SW 1271 (cell line): ENCODE results near the gene GCC2.
"Not testable (repeated sequence)": the region's sequence is repeated elsewhere in the genome, so short reads cannot be mapped to it uniquely, and the experiment has no call there.

Experiments used
- DNase-seq, 2 experiments: peaks; one replicate each; lab custom pipeline; 2025; lab: John Stamatoyannopoulos, UW

The GCC2 gene

DNA sequence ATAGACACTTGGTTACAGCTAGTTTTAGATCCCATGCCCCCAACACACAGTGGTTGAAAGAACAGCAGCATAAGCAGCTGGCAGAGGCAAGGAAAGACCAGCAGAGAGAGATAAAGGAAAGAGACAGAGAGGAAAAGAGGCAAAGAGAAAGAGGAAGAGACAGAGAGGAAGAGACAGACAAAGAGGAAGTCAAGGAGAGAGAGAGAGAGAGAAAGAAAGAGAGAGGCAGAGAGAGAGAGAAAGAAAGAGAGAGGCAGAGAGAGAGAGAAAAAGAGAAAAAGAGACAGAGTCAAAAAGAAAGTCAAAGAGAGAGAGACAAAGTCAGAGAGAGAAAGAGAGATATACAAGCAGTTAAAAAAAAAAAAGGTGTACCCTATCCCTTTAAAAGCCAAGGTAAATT is 76.3 kb downstream of the GCC2 start:
- not testable (repeated sequence) for DNase-seq

DNA sequence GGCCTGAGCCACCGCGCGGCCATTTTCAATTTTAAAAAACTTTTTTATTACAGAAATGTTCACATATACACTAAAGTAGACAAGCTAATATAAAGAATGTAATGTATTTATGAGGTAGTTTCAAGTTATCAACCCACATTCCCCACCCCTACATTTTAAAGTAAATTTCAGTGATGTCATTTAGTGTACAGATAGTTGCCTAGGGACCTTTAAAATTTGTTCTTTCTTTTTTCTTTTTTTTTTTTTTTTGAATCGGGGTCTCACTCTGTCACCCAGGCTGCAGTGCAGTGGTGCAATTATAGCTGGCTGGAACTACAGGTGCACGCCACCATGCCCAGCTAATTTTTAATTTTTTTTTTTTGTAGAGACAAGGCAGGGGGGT is 82.7 kb downstream of the GCC2 start:
- DNase-seq = no peak

DNA sequence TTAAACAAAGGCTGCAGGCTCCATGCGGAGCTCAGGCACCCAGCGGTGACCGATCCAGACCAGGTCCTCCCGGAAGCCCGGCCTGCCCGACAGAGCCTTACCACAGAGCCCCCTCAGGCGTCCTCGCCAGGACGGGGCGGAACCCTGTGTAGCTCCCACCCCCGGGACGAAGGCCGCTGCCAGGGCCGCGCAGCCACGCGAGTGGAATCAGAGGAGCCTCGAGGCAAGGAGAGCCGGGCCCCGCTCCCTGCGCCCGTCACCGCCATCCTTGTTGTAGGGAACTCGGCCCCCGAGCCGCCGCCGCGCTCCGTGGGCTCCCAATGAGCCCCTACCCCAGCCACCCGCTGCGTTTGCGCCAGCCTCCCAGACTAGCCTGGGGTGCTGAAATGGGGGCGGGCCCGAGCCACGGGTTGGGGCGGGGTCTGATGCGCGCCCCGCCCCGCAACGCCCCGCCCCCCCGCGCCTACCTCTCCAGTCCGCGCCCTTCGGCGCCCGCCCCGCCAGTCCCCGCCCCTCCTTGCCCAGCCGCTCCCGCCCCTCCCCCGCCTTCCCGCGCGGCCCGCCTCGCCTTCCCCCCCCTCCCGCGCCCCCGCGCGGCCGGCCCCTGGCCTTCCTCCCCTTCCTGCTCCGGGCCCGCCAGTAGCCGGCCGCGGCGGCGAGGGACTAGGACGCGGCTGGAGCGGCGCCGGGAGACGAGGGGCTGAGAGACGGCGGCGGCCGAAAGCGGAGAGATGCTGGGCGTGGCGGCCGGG is 85.0 kb downstream of the GCC2 start, which contains the start of gene LIMS1:
Gene LIMS1 (plus strand): TSS at position 639 of the 752 bp plus-strand sequence. CDS start 93 bp downstream, at position 732.
- peak; percentile 78 to 90 for DNase-seq

DNA sequence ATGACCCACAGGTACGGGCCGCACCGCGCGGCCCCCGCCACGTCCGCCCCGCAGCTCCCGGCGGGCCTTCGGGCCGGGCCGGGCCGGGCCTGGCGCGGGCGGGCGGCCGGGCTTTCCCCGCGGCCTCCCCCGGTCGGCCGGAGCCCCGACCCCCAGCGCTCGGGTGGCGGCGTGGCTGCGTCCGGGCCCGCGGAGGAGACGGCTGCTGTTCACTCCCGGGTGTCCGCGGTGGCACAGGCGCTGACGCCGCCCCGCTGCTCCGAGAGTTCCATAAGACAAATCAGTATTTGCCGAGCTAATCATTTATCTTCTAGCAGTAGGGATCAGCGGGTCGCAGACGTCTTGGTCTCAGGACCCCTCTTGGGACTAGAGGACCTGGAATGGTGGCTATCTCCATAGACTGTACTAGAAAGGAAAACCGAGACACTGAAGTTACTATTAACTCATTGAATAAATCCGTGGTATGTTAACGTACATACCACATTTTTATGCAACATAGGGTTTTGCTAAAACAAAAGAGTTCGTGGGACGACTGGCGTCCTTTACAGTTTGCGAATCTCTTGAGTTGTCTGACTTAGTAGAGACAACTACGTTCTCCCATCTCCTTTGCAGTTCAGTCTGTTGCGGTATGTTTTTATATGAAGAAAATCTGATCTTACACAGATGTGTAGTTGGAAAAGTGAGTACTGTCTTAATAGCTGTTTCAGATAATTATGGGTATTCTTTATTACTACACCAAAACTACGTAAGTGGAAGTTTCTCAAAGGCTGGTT is 85.8 kb downstream of the GCC2 start:
- peak in 1 of 2 experiments; percentile 42 for DNase-seq

DNA sequence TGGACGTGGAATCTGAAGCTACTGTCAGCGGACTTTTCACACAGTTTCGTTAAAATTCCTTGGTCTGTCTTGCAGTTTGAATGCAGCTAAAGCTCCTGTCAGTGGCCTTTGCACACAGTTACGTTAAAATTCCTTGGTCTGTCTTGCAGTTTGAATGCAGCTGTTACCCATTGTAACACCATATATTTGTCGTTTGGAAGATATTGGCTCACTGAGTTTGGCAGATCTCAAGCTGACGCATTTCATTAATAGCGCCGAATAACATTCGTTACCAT is 86.3 kb downstream of the GCC2 start:
- no peak for DNase-seq

DNA sequence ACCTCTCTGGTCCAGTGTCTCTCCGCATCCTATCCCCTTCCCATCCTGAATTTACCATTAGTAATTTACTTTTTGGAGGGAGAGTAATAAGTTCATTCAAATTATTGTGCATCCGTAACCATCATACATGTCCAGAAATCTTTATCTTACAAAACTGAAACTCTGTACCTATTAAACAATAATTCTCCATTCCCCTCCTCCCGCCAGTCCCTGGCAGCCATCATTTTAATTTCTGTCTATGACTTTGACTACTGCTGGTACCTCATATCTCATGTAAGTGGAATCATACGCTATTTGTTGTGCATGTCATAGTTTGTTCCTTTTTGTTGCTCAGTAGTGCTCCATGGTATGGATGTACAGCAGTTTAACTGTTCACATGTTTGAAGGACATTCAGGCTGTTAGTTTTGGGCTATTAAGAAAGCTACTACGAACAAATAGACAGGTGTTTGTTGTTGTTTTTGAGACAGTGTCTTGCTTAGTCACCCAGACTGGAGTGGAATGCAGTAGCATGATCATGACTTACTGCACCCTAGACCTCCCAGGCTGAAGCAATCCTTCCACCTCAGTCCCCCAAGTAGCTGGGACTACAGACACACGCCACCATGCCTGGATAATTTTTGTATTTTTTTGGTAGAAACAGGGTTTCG is 87.3 kb downstream of the GCC2 start:
- no peak for DNase-seq

DNA sequence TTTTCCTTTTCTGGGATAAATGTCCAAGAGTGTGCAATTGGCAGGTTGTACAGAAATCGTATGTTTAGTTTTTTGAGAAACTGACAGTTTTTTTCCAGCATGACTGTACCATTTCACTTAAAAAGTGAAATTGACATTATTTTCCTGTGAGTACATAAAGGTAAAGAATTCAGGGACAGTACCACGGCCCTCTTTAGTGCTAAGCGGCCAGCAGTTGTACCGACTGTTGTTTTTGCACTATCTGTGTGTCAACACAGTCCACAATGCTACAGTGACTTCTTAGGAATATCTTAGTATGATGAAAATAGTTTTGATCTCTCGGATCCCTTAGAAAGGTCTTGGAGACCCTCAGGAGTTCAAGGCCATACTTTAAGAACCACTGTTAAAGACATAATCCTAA is 87.9 kb downstream of the GCC2 start:
- DNase-seq = no peak

DNA sequence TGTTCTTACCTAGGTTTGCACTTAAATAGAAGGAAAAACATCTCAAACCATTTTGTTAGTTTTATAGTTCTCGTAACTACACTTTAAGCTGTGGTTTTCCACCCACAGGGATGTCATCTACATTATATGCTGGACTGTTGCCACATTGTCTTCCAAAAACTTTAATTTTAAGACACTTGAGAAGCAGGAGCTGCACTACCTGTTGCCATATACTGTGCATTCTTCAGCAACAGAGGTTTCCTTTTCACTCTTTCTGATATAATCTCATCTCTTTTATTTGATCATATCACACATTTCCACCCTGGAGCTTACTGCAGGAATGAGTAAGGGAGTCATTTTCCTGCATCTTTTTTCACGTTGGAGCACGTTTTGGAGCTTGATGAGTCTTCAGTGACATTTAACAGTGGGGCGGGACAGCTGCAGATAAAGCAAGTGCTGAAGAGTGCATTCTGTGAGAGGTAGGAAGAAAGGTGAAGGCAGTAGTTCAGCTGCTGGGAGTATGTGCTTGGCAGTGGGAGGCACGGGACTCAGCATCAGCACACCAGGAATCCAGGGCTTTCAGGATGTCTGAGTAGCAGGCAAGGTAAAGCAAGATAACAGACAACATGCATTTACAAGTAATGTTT is 89.1 kb downstream of the GCC2 start:
- no peak for DNase-seq

DNA sequence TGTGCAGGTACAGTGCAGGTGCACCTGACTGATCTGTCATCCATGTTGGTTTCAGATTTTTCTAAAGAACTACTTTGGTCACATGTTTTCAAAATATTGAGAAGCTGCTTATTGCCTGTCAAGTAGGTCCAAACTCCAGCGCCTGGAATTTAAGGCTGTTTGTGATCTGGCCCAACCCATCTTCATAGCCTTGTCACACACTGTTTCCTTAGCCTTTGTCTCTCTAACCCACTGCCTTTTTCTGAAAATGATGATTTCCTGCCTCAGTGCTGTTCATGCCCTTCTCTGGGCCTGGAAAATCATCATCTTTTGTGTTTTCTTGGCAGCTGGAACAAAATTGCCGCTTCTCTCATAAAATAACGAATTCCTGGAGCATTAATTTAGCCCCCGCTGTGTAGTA is 92.4 kb downstream of the GCC2 start:
- no peak for DNase-seq

DNA sequence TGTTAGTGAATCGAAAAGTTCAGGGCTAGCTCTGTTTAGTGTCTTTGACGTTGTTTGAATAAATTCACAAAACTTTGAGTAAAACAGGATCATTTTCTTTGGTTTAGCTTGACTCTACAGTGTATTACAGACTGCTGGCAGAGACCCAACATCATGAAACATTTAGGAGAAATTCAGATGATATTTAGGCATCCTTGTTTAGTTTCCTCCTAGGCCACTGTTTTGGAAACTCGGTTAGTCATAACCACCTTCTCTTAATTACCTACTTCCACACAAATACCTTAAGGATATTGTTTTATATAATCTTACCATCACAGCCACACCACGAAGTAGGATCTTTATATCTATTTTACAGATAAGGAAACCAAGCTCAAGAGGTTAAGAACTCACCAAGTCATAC is 93.1 kb downstream of the GCC2 start:
- DNase-seq = peak in 1 of 2 experiments; percentile 16

DNA sequence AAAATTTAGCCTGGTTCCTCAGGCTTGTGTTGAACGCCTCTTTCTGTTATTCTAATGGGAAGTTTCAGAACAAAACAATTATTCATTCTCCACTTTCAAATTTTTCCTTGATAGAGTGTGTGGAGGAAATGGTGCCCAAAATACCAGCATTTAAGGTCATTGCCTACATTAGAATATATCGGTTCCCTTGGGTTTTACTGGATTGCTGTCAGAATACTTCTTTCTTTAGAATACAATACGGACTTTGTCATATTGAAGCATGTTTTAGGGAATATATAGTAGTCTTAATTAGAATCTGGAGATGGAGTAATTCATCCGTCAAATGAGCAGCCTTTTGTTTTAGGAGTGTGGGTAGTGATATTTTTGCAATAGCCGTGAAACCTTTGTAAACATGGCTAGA is 98.6 kb downstream of the GCC2 start:
- no peak for DNase-seq

DNA sequence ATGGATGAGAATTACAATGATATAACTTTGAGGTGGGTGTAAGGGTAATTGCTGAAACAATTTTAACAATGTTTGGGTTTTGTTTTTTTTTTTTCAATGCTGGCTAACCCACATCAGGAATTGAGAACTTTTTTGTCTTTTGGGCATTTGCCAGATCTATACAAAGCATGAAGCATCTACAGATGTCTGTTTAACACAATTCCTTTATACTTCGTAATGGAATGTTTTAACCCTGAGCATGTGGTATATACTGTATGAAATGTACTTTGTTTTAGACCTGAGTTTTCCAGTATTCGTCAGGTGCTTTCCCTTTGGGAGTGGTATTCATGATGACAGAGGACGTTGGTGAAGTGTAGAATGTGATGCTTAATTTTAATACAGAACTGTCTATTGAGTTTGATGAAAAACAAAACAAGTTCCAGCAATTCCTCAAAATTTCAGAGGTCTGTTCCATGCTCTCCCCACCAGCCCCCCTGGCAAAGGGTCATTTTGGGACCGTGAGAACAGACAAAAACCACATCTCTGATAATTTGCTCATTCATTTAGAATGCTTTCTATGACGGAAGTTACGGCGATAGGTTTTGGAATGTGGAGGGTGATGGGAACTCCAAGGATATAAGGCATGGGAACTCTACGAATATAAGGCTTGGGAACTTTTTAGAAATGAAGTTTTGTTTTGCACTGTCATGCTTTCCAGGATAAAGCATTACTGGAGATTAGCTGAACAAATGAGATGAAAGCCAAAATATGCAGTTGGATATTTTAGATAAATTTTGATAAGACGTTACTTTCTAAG is 99.4 kb downstream of the GCC2 start:
- no peak for DNase-seq

DNA sequence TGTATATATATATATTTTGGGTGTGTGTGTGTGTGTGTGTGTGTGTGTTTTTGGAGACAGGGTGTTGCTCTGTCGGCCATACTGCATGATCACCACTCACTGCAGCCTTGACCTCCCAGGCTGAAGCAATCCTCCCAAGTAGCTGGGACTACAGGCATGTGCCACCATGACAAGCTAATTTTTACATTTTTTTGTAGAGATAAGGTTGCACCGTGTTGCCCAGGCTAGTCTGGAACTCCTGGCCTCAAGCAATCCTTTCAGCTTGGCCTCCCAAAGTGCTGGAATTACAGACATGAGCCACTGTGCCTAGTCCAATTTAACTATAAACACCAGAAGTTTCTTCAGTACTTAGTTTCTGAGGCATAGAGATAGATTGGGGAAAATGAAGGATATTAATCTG is 103.6 kb downstream of the GCC2 start:
- DNase-seq = no peak

DNA sequence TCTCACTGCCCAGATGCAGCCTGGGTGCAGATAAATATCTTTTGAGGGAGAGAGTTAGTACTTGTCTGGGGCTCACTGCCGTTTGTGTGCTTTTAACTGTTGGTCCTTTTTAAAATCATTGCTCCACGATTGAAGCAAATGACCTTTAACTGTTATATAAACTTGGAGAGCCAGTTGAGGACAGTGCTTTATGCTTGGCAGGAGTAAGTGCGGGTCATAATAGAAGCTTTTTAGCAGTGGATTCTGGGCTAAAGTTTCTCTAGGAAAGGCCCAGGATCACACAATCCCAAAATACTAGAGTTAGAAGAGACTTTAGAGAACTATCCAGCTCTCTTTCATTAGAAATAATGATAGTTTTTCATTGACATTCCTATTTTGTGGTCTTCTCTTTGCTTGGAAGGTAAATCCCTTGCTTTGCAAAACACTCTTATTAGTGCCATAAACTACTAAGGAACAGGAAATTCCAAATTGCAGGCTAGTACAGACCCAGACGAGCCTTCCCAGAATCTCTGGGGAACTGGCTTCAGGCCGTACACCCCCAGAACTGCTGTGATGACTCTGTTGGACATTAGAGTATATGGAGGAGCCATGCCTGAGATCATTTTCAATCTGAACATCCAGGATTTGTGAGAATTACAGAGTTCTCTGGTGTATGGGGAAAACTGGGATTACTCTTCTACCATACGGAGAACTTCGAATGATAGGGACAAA is 104.4 kb downstream of the GCC2 start:
- DNase-seq = no peak

DNA sequence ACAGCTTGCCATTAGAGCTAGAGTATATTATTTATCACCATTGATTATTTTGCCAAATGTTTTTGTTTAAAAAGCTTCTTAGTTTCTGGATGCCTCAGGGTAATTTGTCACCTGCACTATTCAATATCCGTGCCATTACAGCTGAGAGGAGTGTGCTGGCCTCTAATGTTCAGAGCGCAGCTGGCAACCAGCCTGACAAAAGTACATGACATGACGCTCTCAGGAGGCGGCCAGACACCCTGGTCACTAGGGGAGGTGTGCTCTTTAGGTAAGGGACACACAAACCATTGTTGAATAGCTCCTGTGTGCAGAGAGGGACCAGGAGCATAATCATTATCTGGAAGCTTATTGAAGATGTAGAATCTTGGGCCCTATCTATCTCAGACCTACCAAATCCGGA is 105.5 kb downstream of the GCC2 start:
- no peak for DNase-seq

DNA sequence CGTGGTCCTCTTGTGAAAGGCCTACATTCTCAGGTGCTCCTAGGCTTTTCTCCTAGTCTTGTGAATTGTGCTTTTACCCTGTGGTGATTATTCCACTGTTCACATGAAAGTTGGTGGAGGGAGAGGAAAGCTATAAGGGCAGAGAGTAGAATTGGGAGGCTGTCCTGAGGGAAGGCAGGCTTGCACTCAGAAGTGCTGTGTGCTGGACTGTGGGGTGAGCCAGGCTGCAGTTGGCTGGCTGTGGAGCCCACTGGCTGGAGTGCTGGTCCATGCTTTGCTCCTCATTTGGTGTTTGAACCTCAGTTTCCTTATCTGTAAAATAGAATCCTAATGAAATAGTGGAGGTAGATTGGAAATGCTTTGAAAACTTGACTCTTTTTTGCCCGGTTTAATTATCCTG is 106.6 kb downstream of the GCC2 start:
- no peak for DNase-seq

DNA sequence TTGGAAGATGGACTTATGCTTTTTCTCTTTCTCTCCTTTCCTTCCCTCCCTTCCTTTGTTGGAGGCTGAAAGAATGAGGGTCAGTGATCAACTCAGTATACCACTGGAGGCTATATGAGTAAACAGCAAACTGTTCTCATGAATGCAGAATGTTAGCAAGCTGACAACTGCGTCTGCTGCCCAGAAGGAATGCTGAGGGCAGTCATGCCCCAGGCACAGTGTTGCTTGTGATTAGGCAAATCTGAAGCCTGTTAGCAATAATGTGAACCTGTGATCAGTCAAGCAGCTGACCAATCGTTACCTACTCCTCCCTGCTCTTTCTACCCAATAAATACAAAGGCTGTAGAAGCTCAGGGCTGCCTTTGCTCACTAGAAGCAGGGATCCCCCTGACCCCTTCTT is 107.6 kb downstream of the GCC2 start:
- not testable (repeated sequence) for DNase-seq
